Transverse colon (tissue), 4 donors: ENCODE data around the gene CIDEA.

ENCODE experiments used
- CTCF ChIP-seq, 5 experiments: fragments of 200-600 bp in 3 of 5; fragments of 450-650 bp in 2 of 5; sonication (generic) in 3 of 5; IDR thresholded peaks; 1 replicate in 2 of 5; 2 replicates in 3 of 5; pipeline ENCODE4 v1.5.1; 2016 to 2017; ENCODE audit warnings: antibody characterized with exemption in 5 of 5, inconsistent platforms in 3 of 5, mild to moderate bottlenecking in 2 of 5, moderate library complexity in 1 of 5
- EP300 ChIP-seq: sonication (generic); formaldehyde crosslinking; IDR thresholded peaks from one replicate; pipeline ENCODE4 v1.6.1; 2017; ENCODE audit warnings: antibody characterized with exemption, low read depth
- POLR2A ChIP-seq: fragments of 450-650 bp; IDR thresholded peaks from one replicate; pipeline ENCODE4 v1.6.1; 2016; ENCODE audit warnings: antibody characterized with exemption, mild to moderate bottlenecking, moderate library complexity
- POLR2AphosphoS5 ChIP-seq, 3 donors: sonication (generic); formaldehyde crosslinking; IDR thresholded peaks; one replicate each; pipeline ENCODE4 v1.6.1; 2016; ENCODE audit warnings: antibody characterized with exemption in 3 of 3

- no peak for TF ChIP-seq CTCF (IDR thresholded peaks at IDR 0.05)
- TF ChIP-seq POLR2AphosphoS5 (IDR thresholded peaks at IDR 0.05), result no peak
- TF ChIP-seq POLR2A, result no peak
- TF ChIP-seq EP300, result no peak
These were observed 56.6 kb downstream of the CIDEA start for GRCh38 chr18:12310762-12311161.
